IPS-20b (cell line): Measurements from ENCODE around the gene DDX20.

ENCODE experiments used
- H3K27ac ChIP-seq: one replicate; pipeline ENCODE4 v1.5.1; 2013; ENCODE audit warnings: low read length
- H3K27me3 ChIP-seq: 2 replicates; pipeline ENCODE4 v1.6.1; 2013; ENCODE audit warnings: mild to moderate bottlenecking, low read length, inconsistent platforms; ENCODE audit not compliant: insufficient read depth
- H3K36me3 ChIP-seq: 2 replicates; pipeline ENCODE4 v1.6.1; 2013; ENCODE audit warnings: low read depth, mild to moderate bottlenecking, inconsistent platforms, low read length, moderate library complexity; ENCODE audit not compliant: insufficient read depth
- H3K4me1 ChIP-seq: 2 replicates; pipeline ENCODE4 v1.6.1; 2013; ENCODE audit warnings: mild to moderate bottlenecking, control low read depth, inconsistent platforms, low read length, moderate library complexity; ENCODE audit not compliant: insufficient read depth
- H3K4me3 ChIP-seq: 2 replicates; pipeline ENCODE4 v1.5.1; 2013; ENCODE audit warnings: mild to moderate bottlenecking, low read length, inconsistent platforms
- H3K9ac ChIP-seq: 2 replicates; pipeline ENCODE4 v1.6.1; 2013; ENCODE audit warnings: low read depth, mild to moderate bottlenecking, inconsistent platforms, low read length, moderate library complexity
- H3K9me3 ChIP-seq: 2 replicates; pipeline ENCODE4 v1.6.1; 2013; ENCODE audit warnings: mild to moderate bottlenecking, low read depth, low read length, inconsistent platforms; ENCODE audit not compliant: insufficient read depth

DDX20 gene

GRCh38 chr1:111734426-111734825 lies 21.3 kb upstream of the DDX20 start:
- Histone ChIP-seq H3K9ac (no peak overlapping the region), H3K27ac (no peak overlapping the region), H3K4me3 (no peak overlapping the region), H3K9me3 (no peaks in the 10 kb centered on the region), H3K4me1 (peaks cover 35% of the 10 kb centered on the region), H3K36me3 (no peaks in the 10 kb centered on the region), H3K27me3 (peaks cover 14% of the 10 kb centered on the region)

DNA sequence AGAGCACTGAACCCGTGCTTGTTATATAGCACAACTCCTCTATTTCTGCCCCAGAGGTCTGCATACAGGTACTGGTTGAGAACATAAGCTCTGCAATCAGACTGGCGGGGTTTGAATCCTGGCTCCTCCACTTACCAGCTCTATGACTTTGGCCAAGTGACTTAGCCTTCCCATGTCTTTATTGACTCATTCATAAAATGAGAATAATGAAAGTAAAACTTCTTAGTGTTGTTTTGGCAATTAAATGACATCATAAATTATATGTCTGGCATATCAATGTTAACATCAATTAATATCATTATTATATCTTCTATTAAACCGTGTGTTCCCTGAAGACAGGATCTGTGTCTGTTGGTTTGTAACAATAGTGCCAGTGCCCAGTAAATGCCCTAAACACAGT lies 20.8 kb upstream of the DDX20 start:
- Histone ChIP-seq H3K27me3 (peaks cover 14% of the 10 kb centered on the region), H3K9me3 (no peaks in the 10 kb centered on the region), H3K4me1 (peaks cover 31% of the 10 kb centered on the region), H3K9ac (no peak overlapping the region), H3K36me3 (no peaks in the 10 kb centered on the region), H3K27ac (no peak overlapping the region), H3K4me3 (no peak overlapping the region)

DNA sequence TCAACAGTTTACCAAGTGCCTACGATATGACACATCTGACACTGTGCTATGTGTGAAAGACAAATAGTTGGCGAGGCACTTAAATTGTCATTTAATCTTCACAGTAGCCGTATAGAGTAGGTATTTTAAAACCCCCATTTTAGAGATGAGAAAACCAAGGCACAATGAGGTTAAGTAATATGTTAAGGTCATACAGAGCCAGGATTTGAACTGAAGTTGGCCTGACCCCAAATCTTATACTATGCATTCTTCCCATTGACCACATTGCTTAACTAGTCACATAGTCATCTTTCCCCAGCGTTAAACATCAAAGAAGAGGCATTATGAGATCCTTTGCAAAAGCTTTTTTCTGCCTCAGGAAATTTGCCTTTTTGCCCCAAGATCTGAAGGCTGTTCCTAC lies 20.4 kb upstream of the DDX20 start:
- no peaks in the 10 kb centered on the region for H3K9me3 ChIP-seq
- peak overlapping the region; percentile 84 for H3K4me3 ChIP-seq
- peak overlapping the region; percentile 49; the same call in 1 of the 2 replicates for H3K9ac ChIP-seq
- H3K27ac ChIP-seq: peak overlapping the region; percentile 16
- H3K27me3 ChIP-seq: peaks cover 15% of the 10 kb centered on the region
- H3K36me3 ChIP-seq: no peaks in the 10 kb centered on the region
- H3K4me1 ChIP-seq: peaks cover 30% of the 10 kb centered on the region

GRCh38 chr1:111735858-111736544 lies 19.7 kb upstream of the DDX20 start:
- peaks cover 30% of the 10 kb centered on the region for H3K4me1 ChIP-seq
- no peaks in the 10 kb centered on the region for H3K9me3 ChIP-seq
- H3K36me3 ChIP-seq: no peaks in the 10 kb centered on the region
- H3K27me3 ChIP-seq: peaks cover 22% of the 10 kb centered on the region
- peak overlapping the region; percentile 16 for H3K27ac ChIP-seq
- H3K9ac ChIP-seq: peak overlapping the region; percentile 49; the same call in 1 of the 2 replicates
- H3K4me3 ChIP-seq: peak overlapping the region; percentile 84

GRCh38 chr1:111736548-111737215 lies 19.0 kb upstream of the DDX20 start:
- Histone ChIP-seq H3K4me1 (peaks cover 30% of the 10 kb centered on the region), H3K36me3 (no peaks in the 10 kb centered on the region), H3K9me3 (no peaks in the 10 kb centered on the region), H3K27me3 (peaks cover 29% of the 10 kb centered on the region), H3K4me3 (peak overlapping the region; percentile 84), H3K9ac (peak overlapping the region; percentile 65; the same call in 1 of the 2 replicates), H3K27ac (no peak overlapping the region)

GRCh38 chr1:111737216-111738132 lies 18.2 kb upstream of the DDX20 start:
- peak overlapping the region; percentile 65; the same call in 1 of the 2 replicates for H3K9ac ChIP-seq
- H3K27me3 ChIP-seq: peaks cover 37% of the 10 kb centered on the region
- H3K36me3 ChIP-seq: no peaks in the 10 kb centered on the region
- no peak overlapping the region for H3K27ac ChIP-seq
- H3K9me3 ChIP-seq: no peaks in the 10 kb centered on the region
- peaks cover 30% of the 10 kb centered on the region for H3K4me1 ChIP-seq
- H3K4me3 ChIP-seq: peak overlapping the region; percentile 84

- peak overlapping the region; percentile 65; the same call in 1 of the 2 replicates for H3K9ac ChIP-seq
- no peaks in the 10 kb centered on the region for H3K9me3 ChIP-seq
- H3K27me3 ChIP-seq: peaks cover 41% of the 10 kb centered on the region
- no peaks in the 10 kb centered on the region for H3K36me3 ChIP-seq
- peaks cover 30% of the 10 kb centered on the region for H3K4me1 ChIP-seq
- no peak overlapping the region for H3K27ac ChIP-seq
- peak overlapping the region; percentile 84 for H3K4me3 ChIP-seq
Observed at GRCh38 chr1:111738133-111738435, 17.6 kb upstream of the DDX20 start.

DNA sequence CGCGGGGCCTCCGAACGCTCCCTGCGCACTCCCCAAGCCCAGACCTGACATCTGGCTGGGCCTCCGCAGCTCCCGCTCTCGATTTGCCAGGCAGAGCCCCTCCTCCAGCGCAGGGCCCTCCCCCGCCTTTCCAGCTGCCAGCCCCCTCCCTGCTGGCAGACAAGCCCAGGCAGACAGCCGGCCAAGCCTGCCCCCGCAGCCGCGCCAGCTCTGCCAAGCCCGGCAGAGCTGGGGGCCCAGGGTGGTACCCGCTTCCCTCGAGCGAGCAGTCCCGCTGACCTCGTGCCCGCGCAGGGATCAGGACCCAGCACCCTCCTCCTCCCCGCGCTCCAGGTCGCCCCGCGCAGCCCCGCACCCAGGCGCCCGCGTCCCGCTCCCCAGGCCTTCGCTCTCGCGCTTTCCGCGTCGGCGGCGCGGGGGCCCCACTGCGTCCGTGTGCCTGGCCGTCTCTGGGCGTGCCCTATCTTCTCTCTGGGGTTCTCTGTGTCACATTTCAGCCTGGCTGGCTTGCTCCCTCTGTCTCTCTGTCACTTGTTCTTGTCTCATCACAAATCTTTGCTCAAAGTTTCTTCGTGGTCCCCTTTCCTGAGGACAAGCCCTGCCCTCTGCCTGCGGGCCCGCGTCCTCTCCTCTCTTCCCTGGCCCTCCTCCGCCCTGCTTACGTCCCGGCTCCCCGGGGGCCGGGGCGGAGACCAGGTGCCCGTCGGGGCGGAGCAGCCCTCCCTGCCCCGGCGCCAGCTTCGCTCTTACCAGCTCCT lies 17.1 kb upstream of the DDX20 start:
- Histone ChIP-seq H3K27me3 (peaks cover 42% of the 10 kb centered on the region), H3K4me3 (peak overlapping the region; percentile 84), H3K9ac (peak overlapping the region; percentile 65; the same call in 1 of the 2 replicates), H3K36me3 (no peaks in the 10 kb centered on the region), H3K27ac (no peak overlapping the region), H3K4me1 (peaks cover 30% of the 10 kb centered on the region), H3K9me3 (no peaks in the 10 kb centered on the region)

- Histone ChIP-seq H3K4me1 (peaks cover 30% of the 10 kb centered on the region), H3K4me3 (peak within 1 kb of the TSS; percentile 84), H3K9ac (peak within 1 kb of the TSS; percentile 65; the same call in 1 of the 2 replicates), H3K27me3 (peaks cover 49% of the 10 kb centered on the region), H3K27ac (no peak within 1 kb of the TSS), H3K9me3 (no peaks in the 10 kb centered on the region), H3K36me3 (no peaks in the 10 kb centered on the region)
Observed at GRCh38 chr1:111739194-111739924, 16.3 kb upstream of the DDX20 start, which contains the start of gene INKA2. Gene INKA2 (minus strand): TSS chr1:111739395. CDS start chr1:111739242, 153 bp downstream.

DNA sequence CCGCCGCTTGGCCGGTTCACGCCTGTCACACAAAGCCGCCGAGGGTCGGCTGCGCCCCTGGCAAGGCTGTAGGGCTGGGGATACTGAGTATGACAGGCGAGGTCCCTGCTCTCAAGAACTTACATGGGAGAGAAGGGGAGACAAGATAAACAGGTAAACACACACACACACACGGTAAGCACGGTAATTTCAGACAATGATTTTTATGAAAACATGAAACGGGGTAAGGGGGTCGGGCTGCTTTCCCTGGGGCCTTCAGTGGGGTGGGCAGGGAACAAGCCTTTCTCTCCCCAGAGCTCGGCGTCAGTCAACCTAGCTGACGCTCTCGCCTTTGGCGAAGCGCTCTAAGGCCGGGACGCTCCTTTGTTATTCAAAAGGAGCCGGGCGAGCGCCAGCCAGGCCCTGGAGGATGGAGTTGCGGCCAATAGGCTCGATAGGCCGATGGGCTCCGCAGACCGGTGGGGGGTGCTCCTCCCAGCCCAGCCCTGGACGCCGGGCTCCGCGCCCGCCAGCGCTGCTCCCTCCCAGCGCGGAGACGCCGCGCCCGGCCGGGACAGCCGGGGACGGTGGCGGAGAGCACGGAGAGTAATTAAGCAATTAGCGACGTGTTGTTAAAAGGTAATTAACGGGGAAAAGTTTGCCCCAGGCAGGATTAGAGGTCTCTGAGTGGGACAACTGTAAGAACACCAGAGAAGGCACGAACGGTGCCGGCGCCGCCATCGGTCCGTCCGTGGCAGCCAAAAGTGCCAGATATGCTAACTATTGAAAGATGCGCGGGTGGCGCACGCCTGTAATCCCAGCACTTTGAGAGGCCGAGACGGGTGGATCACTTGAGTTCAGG lies 15.6 kb upstream of the DDX20 start:
- H3K9ac ChIP-seq: peak overlapping the region; percentile 65; the same call in 1 of the 2 replicates
- H3K4me1 ChIP-seq: peaks cover 29% of the 10 kb centered on the region
- H3K27me3 ChIP-seq: peaks cover 49% of the 10 kb centered on the region
- H3K4me3 ChIP-seq: peak overlapping the region; percentile 84
- H3K9me3 ChIP-seq: no peaks in the 10 kb centered on the region
- H3K27ac ChIP-seq: no peak overlapping the region
- no peaks in the 10 kb centered on the region for H3K36me3 ChIP-seq
